AG09319 (cell line): ENCODE data around the gene BRD3OS.

Source experiments
- DNase-seq: peaks from one replicate; pipeline ENCODE4 v3.0.0-alpha.2; 2010; ENCODE audit warnings: low read depth; ENCODE audit errors: extremely low read depth
- CTCF ChIP-seq: IDR thresholded peaks from 2 replicates; pipeline ENCODE4 v1.5.1; 2011; ENCODE audit warnings: low read depth, mild to moderate bottlenecking, inconsistent platforms, low read length, moderate library complexity

The BRD3OS gene

GRCh38 chr9:134065612-134066419 is 40.5 kb downstream of the BRD3OS start:
- DNase-seq: no peak
- no peak for TF ChIP-seq CTCF

- no peak for DNase-seq
These were observed 41.2 kb downstream of the BRD3OS start for GRCh38 chr9:134066526-134066912.

GRCh38 chr9:134066913-134067851 is 41.9 kb downstream of the BRD3OS start:
- TF ChIP-seq CTCF: no peak
- no peak for DNase-seq

More at GRCh38 chr9:134066526-134066912, 41.2 kb downstream of the BRD3OS start:
- no peak for TF ChIP-seq CTCF

- peak; percentile 67 for DNase-seq
- TF ChIP-seq CTCF: no peak
These were observed 42.8 kb downstream of the BRD3OS start, which contains the start of gene BRD3 for GRCh38 chr9:134067904-134068743. BRD3 (minus strand) TSS chr9:134068026; CDS start chr9:134053477, 14,549 bp downstream.

- DNase-seq: no peak
- no peak; the same call in 1 of the 2 replicates for TF ChIP-seq CTCF
These were observed 43.6 kb downstream of the BRD3OS start for GRCh38 chr9:134068744-134069479.
